Measurements from ENCODE around the gene CEP78. TPM values are rescaled to one million over a fixed set of nuclear protein-coding genes. Genes with fewer than 3 reads are reported as not detected.

Gene CEP78
- total and polyA plus RNA-seq, 10 donors = 7.1 to 20.1 (median 16.2) TPM

DNA sequence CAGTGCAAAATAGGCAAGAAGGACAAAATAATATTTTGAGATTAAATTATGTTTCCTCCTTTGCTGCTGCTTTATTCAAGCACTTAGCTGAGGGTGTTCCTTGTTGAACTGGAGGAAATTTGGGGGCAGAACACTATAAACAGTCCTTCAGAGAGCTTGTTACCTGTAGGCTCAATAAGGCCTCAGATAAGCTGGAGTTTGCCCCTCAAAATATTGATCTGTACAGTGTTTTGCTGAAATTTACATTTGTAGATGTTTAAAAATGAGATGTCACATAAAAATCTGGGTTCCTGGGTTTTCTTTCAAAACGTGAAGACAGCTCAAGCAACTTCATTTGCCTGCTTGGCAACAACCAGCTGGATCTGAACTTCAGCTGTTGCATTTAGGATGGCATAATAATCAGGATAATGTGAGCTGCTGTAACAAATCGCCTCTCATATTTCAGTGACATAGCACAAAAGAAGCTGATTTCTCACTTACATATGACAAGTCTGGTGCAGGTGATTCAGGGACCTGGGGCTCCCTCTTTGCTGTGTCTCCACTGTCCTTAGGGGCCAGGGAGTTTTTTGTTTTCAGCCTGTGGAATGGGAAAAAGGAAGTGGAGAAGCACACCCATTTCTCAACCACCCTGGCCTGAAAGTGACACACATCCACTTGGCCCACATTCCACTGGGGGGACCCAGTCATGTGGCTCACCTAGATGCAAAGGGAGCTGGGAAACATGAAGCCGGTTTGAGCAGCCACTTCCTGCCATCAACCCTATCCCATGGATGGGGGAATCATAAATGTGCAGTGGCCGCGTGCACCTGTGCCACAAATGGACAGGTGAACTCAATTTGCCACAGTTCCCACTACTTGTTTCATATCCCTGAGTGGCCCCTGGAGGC, 58.7 kb downstream of the CEP78 start:
- H3K4me1 ChIP-seq = peaks cover 4 to 33% (median 27%) of the 10 kb centered on the region in 6 donors
- H3K27ac ChIP-seq = no peak overlapping the region
- H3K36me3 ChIP-seq = no peaks in the 10 kb centered on the region
- H3K27me3 ChIP-seq (replicated peaks in 1 of 7) = peaks cover 0 to 38% (median 15%) of the 10 kb centered on the region in 7 donors
- WGBS, 5 donors = 79 to 96% (median 85%) methylated on average over 5 of the region's 5 CpGs
- intact Hi-C loops (cut with DNase I; ENCODE audit: low total_unique reads) = no loop called here
- no peak for DNase-seq
- no peaks in the 10 kb centered on the region for H3K9me3 ChIP-seq
- H3K4me3 ChIP-seq = no peak overlapping the region
- TF ChIP-seq POLR2AphosphoS5 (IDR thresholded peaks at IDR 0.05) (no peak), POLR2A (IDR thresholded peaks at IDR 0.05) (no peak)
- TF ChIP-seq, protein P1, sequence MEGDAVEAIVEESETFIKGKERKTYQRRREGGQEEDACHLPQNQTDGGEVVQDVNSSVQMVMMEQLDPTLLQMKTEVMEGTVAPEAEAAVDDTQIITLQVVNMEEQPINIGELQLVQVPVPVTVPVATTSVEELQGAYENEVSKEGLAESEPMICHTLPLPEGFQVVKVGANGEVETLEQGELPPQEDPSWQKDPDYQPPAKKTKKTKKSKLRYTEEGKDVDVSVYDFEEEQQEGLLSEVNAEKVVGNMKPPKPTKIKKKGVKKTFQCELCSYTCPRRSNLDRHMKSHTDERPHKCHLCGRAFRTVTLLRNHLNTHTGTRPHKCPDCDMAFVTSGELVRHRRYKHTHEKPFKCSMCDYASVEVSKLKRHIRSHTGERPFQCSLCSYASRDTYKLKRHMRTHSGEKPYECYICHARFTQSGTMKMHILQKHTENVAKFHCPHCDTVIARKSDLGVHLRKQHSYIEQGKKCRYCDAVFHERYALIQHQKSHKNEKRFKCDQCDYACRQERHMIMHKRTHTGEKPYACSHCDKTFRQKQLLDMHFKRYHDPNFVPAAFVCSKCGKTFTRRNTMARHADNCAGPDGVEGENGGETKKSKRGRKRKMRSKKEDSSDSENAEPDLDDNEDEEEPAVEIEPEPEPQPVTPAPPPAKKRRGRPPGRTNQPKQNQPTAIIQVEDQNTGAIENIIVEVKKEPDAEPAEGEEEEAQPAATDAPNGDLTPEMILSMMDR (IDR thresholded peaks at IDR 0.05 in 8 of 11, conservative IDR thresholded peaks at IDR 0.05 in 3 of 11) = no peak

DNA sequence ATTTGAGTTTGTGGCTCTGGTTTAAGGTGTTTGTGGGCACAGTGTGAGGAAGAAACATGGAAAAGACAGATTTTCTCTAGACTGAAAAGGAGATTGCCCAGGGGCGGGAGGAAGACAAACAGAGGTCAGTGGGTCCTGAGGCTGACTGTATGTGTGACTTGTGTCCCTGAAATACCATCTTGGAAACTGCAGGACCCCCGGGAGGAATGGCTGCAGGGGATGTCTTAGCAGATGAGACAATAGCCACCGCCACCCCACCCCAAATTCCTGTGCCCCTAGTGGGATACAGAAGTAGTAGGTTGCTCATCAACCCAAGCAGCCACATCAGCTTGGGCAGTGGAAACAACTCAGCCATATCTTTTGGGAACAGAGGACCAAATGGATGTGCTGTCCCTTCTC, 59.3 kb downstream of the CEP78 start:
- WGBS, 5 donors = 90 to 98% (median 94%) methylated on average over 3 of the region's 3 CpGs
- H3K9me3 ChIP-seq = no peaks in the 10 kb centered on the region
- intact Hi-C loops (cut with DNase I; ENCODE audit: low total_unique reads) = no loop called here

DNA sequence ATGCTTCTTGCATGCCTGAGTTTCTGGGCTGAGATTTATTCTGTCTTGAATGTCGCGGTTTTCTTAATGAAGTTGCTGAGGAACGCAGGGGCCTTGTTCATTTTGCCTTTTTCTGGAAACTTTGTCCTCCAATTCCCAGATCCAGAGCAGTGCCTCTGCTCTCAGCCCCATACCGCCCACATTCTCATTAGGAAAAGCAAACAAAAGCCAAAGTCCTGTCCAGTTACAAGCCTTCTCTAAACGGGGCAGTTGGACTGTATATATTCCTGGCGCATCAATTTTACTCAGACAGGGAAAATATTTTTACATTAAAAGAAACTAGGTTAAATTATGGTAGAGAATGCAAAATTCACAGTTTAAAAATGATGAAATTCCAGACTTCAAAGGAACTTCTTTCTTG, 59.9 kb downstream of the CEP78 start:
- peak overlapping the region in 3 of 8 donors; percentile 68 to 73 (median 72) for H3K27ac ChIP-seq
- H3K4me3 ChIP-seq = peak overlapping the region in 2 of 8 donors; percentile 76 to 96
- peaks cover 0 to 49% (median 20%) of the 10 kb centered on the region in 7 donors for H3K27me3 ChIP-seq (replicated peaks in 1 of 7)
- peaks cover 4 to 33% (median 27%) of the 10 kb centered on the region in 6 donors for H3K4me1 ChIP-seq
- intact Hi-C loops (cut with DNase I; ENCODE audit: low total_unique reads) = no loop called here
- TF ChIP-seq POLR2AphosphoS5 (IDR thresholded peaks at IDR 0.05) (no peak), POLR2A (IDR thresholded peaks at IDR 0.05) (no peak)
- TF ChIP-seq, protein P1 (IDR thresholded peaks at IDR 0.05 in 8 of 11, conservative IDR thresholded peaks at IDR 0.05 in 3 of 11) = no peak
- peaks cover 0 to 3% (median 0%) of the 10 kb centered on the region in 6 donors for H3K36me3 ChIP-seq
- no peak for DNase-seq
- WGBS, 5 donors = 78 to 85% (median 82%) methylated on average over 6 of the region's 6 CpGs
- no peaks in the 10 kb centered on the region for H3K9me3 ChIP-seq

More for the DNA sequence above, 59.3 kb downstream of the CEP78 start:
- no peak for TF ChIP-seq POLR2AphosphoS5 (IDR thresholded peaks at IDR 0.05)
- H3K27ac ChIP-seq = no peak overlapping the region
- H3K36me3 ChIP-seq = no peaks in the 10 kb centered on the region
- no peak for DNase-seq
- peaks cover 4 to 33% (median 27%) of the 10 kb centered on the region in 6 donors for H3K4me1 ChIP-seq
- H3K27me3 ChIP-seq (replicated peaks in 1 of 7) = peaks cover 0 to 44% (median 19%) of the 10 kb centered on the region in 7 donors
- no peak overlapping the region for H3K4me3 ChIP-seq

DNA sequence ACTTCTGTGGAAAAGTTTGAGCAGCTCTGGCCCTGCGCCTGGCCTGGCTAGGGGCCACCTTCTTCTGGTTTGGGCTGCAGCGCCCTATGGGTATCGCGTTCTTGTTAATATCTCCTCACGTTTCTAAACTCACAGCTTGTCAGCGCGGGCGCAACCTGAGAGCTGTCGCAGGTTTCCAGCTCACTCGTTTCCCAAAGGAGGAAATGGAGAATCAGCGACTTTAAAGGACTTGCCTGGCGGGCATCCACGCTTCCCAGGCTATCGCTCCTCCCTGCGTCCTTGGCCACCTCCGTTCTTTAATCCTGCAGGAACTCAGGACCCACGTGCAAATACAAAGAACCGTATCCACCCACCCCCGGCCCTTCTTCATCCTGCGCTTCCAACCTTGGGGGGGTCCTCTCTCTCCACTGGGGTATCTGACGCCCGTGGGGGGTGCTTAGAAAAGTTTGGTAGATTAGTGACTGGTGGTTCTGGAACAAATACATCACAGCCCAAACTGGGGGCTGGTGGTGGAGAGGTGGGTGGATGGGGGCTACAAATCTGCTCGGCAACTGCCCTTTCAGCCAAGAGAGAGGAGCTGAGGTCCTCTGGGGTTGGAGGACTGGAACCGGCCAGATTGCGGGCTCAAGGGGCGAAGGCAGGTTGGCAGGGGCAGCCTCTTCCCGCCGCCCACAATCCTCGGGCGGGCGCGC, 60.5 kb downstream of the CEP78 start:
- peaks cover 0 to 54% (median 26%) of the 10 kb centered on the region in 7 donors for H3K27me3 ChIP-seq (replicated peaks in 1 of 7)
- TF ChIP-seq POLR2AphosphoS5 (IDR thresholded peaks at IDR 0.05) (no peak), POLR2A (IDR thresholded peaks at IDR 0.05) (no peak)
- peaks cover 0 to 9% (median 0%) of the 10 kb centered on the region in 6 donors for H3K36me3 ChIP-seq
- WGBS, 5 donors = 10 to 16% (median 13%) methylated on average over 25 to 32 of the region's 32 CpGs
- intact Hi-C loops (cut with DNase I; ENCODE audit: low total_unique reads) = no loop called here
- H3K4me3 ChIP-seq = peak overlapping the region; percentile 67 to 96 (median 72)
- H3K4me1 ChIP-seq = peaks cover 4 to 33% (median 27%) of the 10 kb centered on the region in 6 donors
- peak; percentile 82 for DNase-seq
- H3K9me3 ChIP-seq = no peaks in the 10 kb centered on the region
- H3K27ac ChIP-seq = peak overlapping the region in 7 of 8 donors; percentile 32 to 73 (median 63)
